Measurements from ENCODE around the gene PRSS33. TPM values are rescaled to one million over a fixed set of nuclear protein-coding genes. Genes with fewer than 3 reads are reported as not detected.

PRSS33 gene
- polyA plus RNA-seq: not detected

GRCh38 chr16:2787406-2787805 lies at the start of gene PRSS33:
Gene PRSS33 (minus strand): TSS chr16:2787560. CDS start chr16:2786547, 1,013 bp downstream.
- 18 to 29% (median 22%) methylated on average over 10 of the region's 10 CpGs for WGBS, 3 donors
- H3K27ac ChIP-seq (ENCODE audit: low read depth, low read length): no peak within 1 kb of the TSS

- H3K27ac ChIP-seq (ENCODE audit: low read depth, low read length): no peak overlapping the region
These were observed 49.5 kb upstream of the PRSS33 start for GRCh38 chr16:2836646-2837508.

GRCh38 chr16:2835638-2836493 lies 48.5 kb upstream of the PRSS33 start:
- WGBS, 3 donors: 39 to 42% (median 41%) methylated on average over 22 of the region's 22 CpGs
- H3K27ac ChIP-seq (ENCODE audit: low read depth, low read length): no peak overlapping the region

More at GRCh38 chr16:2836646-2837508, 49.5 kb upstream of the PRSS33 start:
- WGBS, 3 donors: 52 to 71% (median 68%) methylated on average over 13 of the region's 13 CpGs

- 67 to 90% (median 89%) methylated on average over 3 of the region's 3 CpGs for WGBS, 3 donors
- no peak overlapping the region for H3K27ac ChIP-seq (ENCODE audit: low read depth, low read length)
These were observed 47.6 kb upstream of the PRSS33 start for GRCh38 chr16:2834968-2835367.

- 68 to 74% (median 71%) methylated on average over 7 of the region's 7 CpGs for WGBS, 3 donors
- no peak overlapping the region for H3K27ac ChIP-seq (ENCODE audit: low read depth, low read length)
These were observed 46.4 kb upstream of the PRSS33 start for GRCh38 chr16:2833776-2834175.

- H3K27ac ChIP-seq (ENCODE audit: low read depth, low read length): no peak overlapping the region
- WGBS, 3 donors: 78 to 88% (median 83%) methylated on average over 11 to 15 of the region's 15 CpGs
These were observed 43.8 kb upstream of the PRSS33 start for GRCh38 chr16:2831203-2831602.

GRCh38 chr16:2830355-2830695 lies 43.0 kb upstream of the PRSS33 start:
- no peak overlapping the region for H3K27ac ChIP-seq (ENCODE audit: low read depth, low read length)
- 72 to 76% (median 74%) methylated on average over 4 to 5 of the region's 5 CpGs for WGBS, 3 donors

GRCh38 chr16:2829501-2830354 lies 42.4 kb upstream of the PRSS33 start, which contains the start of gene ZG16B:
Gene ZG16B (plus strand): TSS chr16:2830303. CDS start chr16:2830442, 139 bp downstream.
- no peak within 1 kb of the TSS for H3K27ac ChIP-seq (ENCODE audit: low read depth, low read length)
- WGBS, 3 donors: 53 to 69% (median 57%) methylated on average over 32 of the region's 32 CpGs

- H3K27ac ChIP-seq (ENCODE audit: low read depth, low read length): no peak overlapping the region
- WGBS, 3 donors: 83 to 89% (median 88%) methylated on average over 17 of the region's 17 CpGs
These were observed 41.6 kb upstream of the PRSS33 start for GRCh38 chr16:2828876-2829430.

- H3K27ac ChIP-seq (ENCODE audit: low read depth, low read length): no peak overlapping the region
- WGBS, 3 donors: 78 to 93% (median 90%) methylated on average over 8 of the region's 8 CpGs
These were observed 41.1 kb upstream of the PRSS33 start for GRCh38 chr16:2828521-2828840.

- H3K27ac ChIP-seq (ENCODE audit: low read depth, low read length): no peak overlapping the region
- 73 to 82% (median 79%) methylated on average over 14 of the region's 14 CpGs for WGBS, 3 donors
These were observed 40.6 kb upstream of the PRSS33 start for GRCh38 chr16:2827831-2828520.

GRCh38 chr16:2827374-2827791 lies 40.0 kb upstream of the PRSS33 start:
- H3K27ac ChIP-seq (ENCODE audit: low read depth, low read length): no peak overlapping the region
- WGBS, 3 donors: 66 to 85% (median 82%) methylated on average over 15 of the region's 15 CpGs

GRCh38 chr16:2826591-2827373 lies 39.4 kb upstream of the PRSS33 start:
- H3K27ac ChIP-seq (ENCODE audit: low read depth, low read length): no peak overlapping the region
- WGBS, 3 donors: 61 to 77% (median 77%) methylated on average over 18 to 19 of the region's 19 CpGs

GRCh38 chr16:2825906-2826305 lies 38.5 kb upstream of the PRSS33 start:
- H3K27ac ChIP-seq (ENCODE audit: low read depth, low read length): no peak overlapping the region
- 71 to 83% (median 80%) methylated on average over 11 of the region's 11 CpGs for WGBS, 3 donors

GRCh38 chr16:2825049-2825742 lies 37.8 kb upstream of the PRSS33 start:
- H3K27ac ChIP-seq (ENCODE audit: low read depth, low read length): no peak overlapping the region
- WGBS, 3 donors: 73 to 79% (median 73%) methylated on average over 26 of the region's 26 CpGs

- WGBS, 3 donors: 70 to 79% (median 79%) methylated on average over 10 of the region's 10 CpGs
- no peak overlapping the region for H3K27ac ChIP-seq (ENCODE audit: low read depth, low read length)
These were observed 37.3 kb upstream of the PRSS33 start for GRCh38 chr16:2824626-2825025.

All from adipose tissue (tissue), 3 donors.